SK-N-SH treated with all-trans-retinoic acid at 6 μM for 48 hours (cell line): ENCODE measurements around the gene TIMM23.

Experiments
- ATAC-seq: fragments of 200-7000 bp; cut with Tn5 transposase; 3 replicates; pipeline ENCODE4 v1.9.1; 2020; ENCODE audit warnings: mild to moderate bottlenecking, moderate library complexity
- ARNTL ChIP-seq: fragments of 450-650 bp; formaldehyde crosslinking; IDR thresholded peaks from 2 replicates; pipeline ENCODE4 v1.5.0; 2020; ENCODE audit warnings: low read depth, mild to moderate bottlenecking, moderate library complexity, borderline replicate concordance
- BACH2 ChIP-seq: fragments of 250-450 bp; sonication (Bioruptor Pico); IDR thresholded peaks from 2 replicates; pipeline ENCODE4 v1.9.0; 2021; ENCODE audit warnings: mild to moderate bottlenecking, borderline replicate concordance
- CSDC2 ChIP-seq: fragments of 250-450 bp; sonication (Bioruptor Pico); IDR thresholded peaks from 2 replicates; pipeline ENCODE4 v1.5.0; 2020; ENCODE audit warnings: mild to moderate bottlenecking, moderate library complexity
- CSRNP3 ChIP-seq: fragments of 250-450 bp; sonication (Bioruptor Pico); IDR thresholded peaks from 2 replicates; pipeline ENCODE4 v1.5.1; 2021; ENCODE audit warnings: mild to moderate bottlenecking, moderate library complexity
- GLIS3 ChIP-seq: fragments of 250-450 bp; sonication (Bioruptor Pico); IDR thresholded peaks from 2 replicates; pipeline ENCODE4 v1.5.0; 2020; ENCODE audit warnings: mild to moderate bottlenecking, moderate library complexity
- PPARA ChIP-seq: fragments of 250-450 bp; sonication (Bioruptor Pico); IDR thresholded peaks from 2 replicates; pipeline ENCODE4 v1.5.0; 2020; ENCODE audit warnings: mild to moderate bottlenecking, borderline replicate concordance
- TCF4 ChIP-seq: fragments of 250-450 bp; sonication (Bioruptor Pico); IDR thresholded peaks from 2 replicates; pipeline ENCODE4 v1.8.0; 2021; ENCODE audit warnings: mild to moderate bottlenecking, moderate library complexity, borderline replicate concordance
- TOX ChIP-seq: fragments of 250-450 bp; sonication (Bioruptor Pico); IDR thresholded peaks from 2 replicates; pipeline ENCODE4 v1.8.0; 2021; ENCODE audit warnings: mild to moderate bottlenecking, moderate library complexity, borderline replicate concordance
- ZNF565 ChIP-seq: fragments of 450-650 bp; formaldehyde crosslinking; conservative IDR thresholded peaks from 2 replicates; pipeline ENCODE4 v1.5.0; 2020; ENCODE audit warnings: low read depth, mild to moderate bottlenecking, moderate library complexity
- ZNF8 ChIP-seq: fragments of 450-650 bp; formaldehyde crosslinking; IDR thresholded peaks from 2 replicates; pipeline ENCODE4 v1.5.0; 2020; ENCODE audit warnings: mild to moderate bottlenecking, moderate library complexity
- TF ChIP-seq, protein P1 (sequence below): fragments of 250-450 bp; sonication (Bioruptor Pico); IDR thresholded peaks from 2 replicates; pipeline ENCODE4 v1.5.0; 2020; ENCODE audit warnings: mild to moderate bottlenecking, moderate library complexity

The TIMM23 gene

DNA sequence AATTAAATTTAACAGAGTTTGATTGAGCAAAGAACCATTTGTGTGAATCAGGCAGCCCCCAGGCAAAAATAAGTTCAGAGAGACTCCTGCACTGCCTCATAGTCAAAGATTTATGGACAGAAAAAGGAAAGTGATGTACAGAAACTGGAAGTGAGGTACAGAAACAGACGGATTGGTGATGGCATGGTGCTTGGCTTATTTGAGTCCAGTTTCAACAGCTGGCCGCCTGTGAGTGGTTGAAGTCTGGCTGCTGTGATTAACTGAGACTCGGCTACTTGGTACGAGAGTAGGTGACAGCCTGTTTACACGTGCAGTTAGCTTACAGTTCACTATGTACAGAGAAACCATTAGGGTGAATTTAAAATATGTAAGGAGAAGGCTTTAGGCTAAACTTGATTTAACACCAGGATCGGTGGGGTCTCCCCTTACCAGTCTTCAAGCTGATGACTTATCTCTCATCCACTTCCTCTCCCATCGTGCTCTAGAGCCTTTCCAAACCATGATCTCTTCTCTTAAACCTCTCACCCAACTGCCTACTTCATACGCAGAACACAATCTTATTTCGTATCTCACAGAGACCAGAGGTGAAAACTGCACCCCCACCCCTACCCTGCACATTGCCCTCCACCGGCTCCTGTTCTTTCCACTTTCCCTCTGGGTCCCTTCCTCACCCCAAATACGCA lies 78.8 kb downstream of the TIMM23 start (continued):
- TF ChIP-seq ZNF565 (CRISPR knock-in tag) (no peak), ARNTL (no peak)
- TF ChIP-seq, all 23 proteins: peak for 0

DNA sequence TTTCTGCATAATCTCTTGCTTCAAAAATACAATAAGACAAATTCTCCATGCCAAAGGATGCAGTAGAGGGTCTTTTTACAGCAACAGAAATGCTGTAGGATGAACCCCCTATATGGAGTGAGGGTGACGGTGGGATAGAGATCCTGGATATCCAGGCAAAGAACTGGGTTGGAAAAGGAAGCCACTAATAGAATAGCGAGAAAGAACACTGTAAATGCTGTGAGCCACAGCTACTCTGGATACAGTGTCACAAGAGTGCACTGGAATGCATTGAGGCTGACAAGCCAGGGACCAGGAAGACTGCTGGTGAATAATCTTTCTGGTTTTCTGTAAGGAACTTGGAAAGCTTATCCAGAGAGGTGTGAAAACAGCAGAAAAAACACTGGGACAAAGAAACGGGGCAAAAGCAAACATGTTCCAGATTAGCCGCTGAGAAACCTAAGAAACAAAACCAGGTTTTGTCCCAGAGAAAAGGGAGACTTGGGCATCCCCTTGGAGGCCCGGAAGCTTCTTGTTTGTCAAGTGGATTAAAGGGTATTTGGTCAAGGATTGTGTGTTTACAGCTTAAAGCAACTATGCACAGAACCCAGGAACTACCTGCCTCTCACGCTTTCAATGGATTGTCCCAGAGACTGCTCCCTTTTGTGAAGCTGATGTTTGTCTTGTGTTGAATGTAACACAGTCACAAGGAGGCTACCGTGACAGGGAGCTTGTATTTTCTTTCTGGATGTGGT lies 79.9 kb downstream of the TIMM23 start:
- peak; percentile 32; the same call in 2 of the 3 replicates for ATAC-seq
- TF ChIP-seq PPARA (no peak), TOX (no peak), TCF4 (CRISPR knock-in tag) (no peak)
- TF ChIP-seq, protein P1, sequence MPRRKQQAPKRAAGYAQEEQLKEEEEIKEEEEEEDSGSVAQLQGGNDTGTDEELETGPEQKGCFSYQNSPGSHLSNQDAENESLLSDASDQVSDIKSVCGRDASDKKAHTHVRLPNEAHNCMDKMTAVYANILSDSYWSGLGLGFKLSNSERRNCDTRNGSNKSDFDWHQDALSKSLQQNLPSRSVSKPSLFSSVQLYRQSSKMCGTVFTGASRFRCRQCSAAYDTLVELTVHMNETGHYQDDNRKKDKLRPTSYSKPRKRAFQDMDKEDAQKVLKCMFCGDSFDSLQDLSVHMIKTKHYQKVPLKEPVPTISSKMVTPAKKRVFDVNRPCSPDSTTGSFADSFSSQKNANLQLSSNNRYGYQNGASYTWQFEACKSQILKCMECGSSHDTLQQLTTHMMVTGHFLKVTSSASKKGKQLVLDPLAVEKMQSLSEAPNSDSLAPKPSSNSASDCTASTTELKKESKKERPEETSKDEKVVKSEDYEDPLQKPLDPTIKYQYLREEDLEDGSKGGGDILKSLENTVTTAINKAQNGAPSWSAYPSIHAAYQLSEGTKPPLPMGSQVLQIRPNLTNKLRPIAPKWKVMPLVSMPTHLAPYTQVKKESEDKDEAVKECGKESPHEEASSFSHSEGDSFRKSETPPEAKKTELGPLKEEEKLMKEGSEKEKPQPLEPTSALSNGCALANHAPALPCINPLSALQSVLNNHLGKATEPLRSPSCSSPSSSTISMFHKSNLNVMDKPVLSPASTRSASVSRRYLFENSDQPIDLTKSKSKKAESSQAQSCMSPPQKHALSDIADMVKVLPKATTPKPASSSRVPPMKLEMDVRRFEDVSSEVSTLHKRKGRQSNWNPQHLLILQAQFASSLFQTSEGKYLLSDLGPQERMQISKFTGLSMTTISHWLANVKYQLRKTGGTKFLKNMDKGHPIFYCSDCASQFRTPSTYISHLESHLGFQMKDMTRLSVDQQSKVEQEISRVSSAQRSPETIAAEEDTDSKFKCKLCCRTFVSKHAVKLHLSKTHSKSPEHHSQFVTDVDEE: no peak
- TF ChIP-seq, all 23 proteins: peak for 0

DNA sequence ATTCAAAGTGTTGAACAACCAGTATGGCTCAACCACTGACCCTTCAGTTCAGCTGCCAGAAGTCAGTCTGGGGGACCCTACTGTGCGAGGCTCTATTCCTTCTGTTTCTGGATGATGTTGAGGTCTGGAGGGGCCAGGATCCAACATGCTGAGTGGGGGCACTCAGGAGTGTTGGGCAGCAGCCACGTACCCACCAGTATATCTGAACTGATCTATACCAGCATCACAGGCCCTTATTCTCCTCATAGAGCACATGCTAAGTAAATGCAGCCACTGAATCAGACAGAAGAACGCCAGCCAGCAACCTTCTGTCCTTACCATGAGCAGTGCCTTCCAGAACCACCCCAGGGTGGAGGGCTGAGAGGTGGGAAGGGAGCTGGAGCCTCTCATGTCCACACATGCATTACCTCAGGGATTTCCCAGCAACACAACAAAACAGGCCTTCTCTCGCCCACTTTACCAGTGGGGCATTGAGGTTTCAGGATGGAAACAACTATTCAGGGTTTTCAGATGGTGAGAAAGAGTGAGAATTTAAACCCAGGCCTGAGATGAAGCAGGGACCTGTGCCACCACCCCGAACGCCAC lies 80.6 kb downstream of the TIMM23 start:
- ATAC-seq: no peak
- TF ChIP-seq ZNF8 (CRISPR knock-in tag) (no peak), CSRNP3 (CRISPR knock-in tag) (no peak), BACH2 (CRISPR knock-in tag) (no peak), CSDC2 (CRISPR knock-in tag) (no peak), PPARA (no peak), ZNF565 (CRISPR knock-in tag) (no peak), GLIS3 (no peak), TCF4 (CRISPR knock-in tag) (no peak)
- TF ChIP-seq, protein P1: no peak
- TF ChIP-seq, all 23 proteins: peak for 0
